Measurements from ENCODE around the gene TK2.
"Not testable (repeated sequence)": the region's sequence is repeated elsewhere in the genome, so short reads cannot be mapped to it uniquely, and the experiment has no call there.

The TK2 gene

DNA sequence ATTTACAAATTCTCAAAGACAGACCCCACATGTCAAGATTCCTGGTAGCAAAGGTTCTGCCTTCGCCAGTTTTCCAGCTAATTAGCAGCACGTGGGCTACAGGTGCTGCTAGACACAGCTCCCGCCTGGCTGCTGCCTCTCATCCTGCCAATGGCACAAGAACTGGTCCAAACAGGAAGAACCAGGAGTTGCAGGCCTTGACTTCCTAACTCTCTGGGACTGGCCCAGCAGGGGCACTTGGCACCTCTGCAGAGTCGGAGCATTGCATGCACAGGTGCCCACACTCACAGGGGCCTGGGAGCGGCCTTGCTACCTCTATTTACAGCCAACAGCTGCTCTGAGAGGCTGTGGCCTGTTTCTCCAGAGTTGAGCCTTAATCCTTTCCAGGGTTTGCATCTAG is 39.6 kb downstream of the TK2 start:
- Histone ChIP-seq H3K27ac (ENCODE audit: low read depth, low read length) (no peak overlapping the region), H3K4me1 (ENCODE audit: control insufficient read depth, insufficient read depth, low read length) (peaks cover 34% of the 10 kb centered on the region), H3K4me3 (ENCODE audit: low read depth, low read length) (no peak overlapping the region), H3K36me3 (ENCODE audit: control insufficient read depth, insufficient read depth, low read length) (no peaks in the 10 kb centered on the region), H3K9ac (ENCODE audit: low read length) (no peak overlapping the region), H3K9me3 (ENCODE audit: control insufficient read depth, insufficient read depth, low read depth, low read length) (peaks cover 4% of the 10 kb centered on the region; the same call in 1 of the 2 replicates), H3K27me3 (ENCODE audit: control insufficient read depth, insufficient read depth, low read length) (no peaks in the 10 kb centered on the region)

DNA sequence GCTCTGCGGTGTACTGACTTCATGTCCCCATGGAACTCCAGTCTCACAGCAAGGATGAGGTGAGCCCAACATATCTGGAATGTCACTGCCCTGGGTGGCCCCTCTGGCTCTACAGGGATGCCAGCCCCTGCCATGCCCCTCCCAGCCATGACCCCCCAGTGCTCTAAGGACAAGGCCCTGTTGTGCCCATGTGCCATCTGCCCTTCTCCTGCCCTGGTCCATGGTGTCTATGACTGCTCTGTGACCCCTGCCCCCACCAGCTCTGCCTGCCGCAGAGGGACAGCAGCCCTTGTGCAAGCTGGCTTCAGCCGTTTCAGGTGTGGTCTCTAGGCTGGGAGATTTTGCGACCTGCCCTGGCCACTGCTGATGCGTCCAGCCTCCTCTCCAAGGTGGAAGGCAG is 40.3 kb downstream of the TK2 start:
- no peak overlapping the region for H3K4me3 ChIP-seq (ENCODE audit: low read depth, low read length)
- peaks cover 4% of the 10 kb centered on the region; the same call in 1 of the 2 replicates for H3K9me3 ChIP-seq (ENCODE audit: control insufficient read depth, insufficient read depth, low read depth, low read length)
- H3K27me3 ChIP-seq (ENCODE audit: control insufficient read depth, insufficient read depth, low read length) = no peaks in the 10 kb centered on the region
- H3K27ac ChIP-seq (ENCODE audit: low read depth, low read length) = no peak overlapping the region
- H3K4me1 ChIP-seq (ENCODE audit: control insufficient read depth, insufficient read depth, low read length) = peaks cover 34% of the 10 kb centered on the region
- H3K9ac ChIP-seq (ENCODE audit: low read length) = no peak overlapping the region
- no peaks in the 10 kb centered on the region for H3K36me3 ChIP-seq (ENCODE audit: control insufficient read depth, insufficient read depth, low read length)

DNA sequence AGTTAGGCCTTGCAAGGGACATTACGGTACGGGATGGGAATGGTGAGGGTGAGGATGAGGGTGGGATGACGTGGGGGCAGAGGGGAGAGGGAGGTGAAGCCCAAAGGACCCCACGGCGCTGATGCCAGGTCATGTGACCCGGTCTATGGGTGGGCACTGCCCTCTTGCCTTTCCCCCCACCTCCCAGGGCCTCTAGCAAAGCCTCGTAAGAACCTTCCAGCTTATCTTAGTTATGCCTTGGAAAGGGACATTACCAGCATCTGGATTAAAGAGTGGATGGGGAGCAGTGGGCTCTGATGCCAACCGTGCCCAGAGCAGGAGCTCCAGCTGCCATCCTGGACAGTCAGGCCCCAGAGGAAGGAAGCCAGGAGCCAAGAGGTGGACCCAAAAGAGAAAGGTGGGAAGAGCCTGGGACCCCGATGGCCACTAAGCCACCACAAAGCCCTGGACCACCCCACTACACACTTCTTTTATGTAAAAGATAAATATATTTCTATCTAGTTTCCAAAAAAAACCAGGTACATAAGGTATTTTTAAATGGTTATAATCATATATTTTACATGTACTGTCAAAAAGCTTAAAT is 40.9 kb downstream of the TK2 start:
- H3K9ac ChIP-seq (ENCODE audit: low read length) = no peak overlapping the region
- H3K27me3 ChIP-seq (ENCODE audit: control insufficient read depth, insufficient read depth, low read length) = no peaks in the 10 kb centered on the region
- H3K27ac ChIP-seq (ENCODE audit: low read depth, low read length) = no peak overlapping the region
- no peaks in the 10 kb centered on the region for H3K36me3 ChIP-seq (ENCODE audit: control insufficient read depth, insufficient read depth, low read length)
- peaks cover 34% of the 10 kb centered on the region for H3K4me1 ChIP-seq (ENCODE audit: control insufficient read depth, insufficient read depth, low read length)
- H3K9me3 ChIP-seq (ENCODE audit: control insufficient read depth, insufficient read depth, low read depth, low read length) = peaks cover 4% of the 10 kb centered on the region; the same call in 1 of the 2 replicates
- H3K4me3 ChIP-seq (ENCODE audit: low read depth, low read length) = no peak overlapping the region

DNA sequence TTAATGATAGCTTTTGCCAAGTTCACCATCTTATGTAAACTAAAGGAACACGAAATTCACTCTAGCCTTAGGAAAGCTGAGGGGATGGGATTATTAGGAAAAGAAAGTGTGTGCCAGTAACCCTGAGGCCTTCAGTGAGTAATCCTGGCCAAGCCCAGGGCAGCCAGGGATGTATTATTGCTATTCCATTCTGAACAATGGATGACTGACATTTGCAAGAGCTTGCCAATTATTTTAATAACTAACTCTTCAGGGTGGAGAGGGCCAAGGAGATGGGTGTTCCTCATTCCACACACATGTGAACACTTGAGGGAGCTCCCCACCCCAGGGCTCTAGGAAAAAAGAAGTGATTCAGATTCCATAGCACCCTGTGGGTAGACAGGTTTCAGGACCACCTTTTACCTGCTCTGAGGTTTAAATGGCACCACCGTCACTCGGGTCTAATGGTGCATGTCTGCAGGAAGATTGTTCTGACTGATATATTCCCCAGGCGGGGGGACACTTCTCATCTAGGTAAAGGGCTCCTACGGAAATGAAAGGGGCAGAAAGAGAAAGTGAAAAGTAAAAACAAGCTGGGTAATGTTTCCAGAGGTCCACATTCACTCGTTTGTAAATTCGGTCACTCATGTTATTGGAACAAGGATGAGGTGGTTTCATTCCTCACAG is 41.5 kb downstream of the TK2 start:
- Histone ChIP-seq H3K9me3 (ENCODE audit: control insufficient read depth, insufficient read depth, low read depth, low read length) (no peaks in the 10 kb centered on the region; the same call in 1 of the 2 replicates), H3K27ac (ENCODE audit: low read depth, low read length) (no peak overlapping the region), H3K4me1 (ENCODE audit: control insufficient read depth, insufficient read depth, low read length) (peaks cover 34% of the 10 kb centered on the region), H3K4me3 (ENCODE audit: low read depth, low read length) (no peak overlapping the region), H3K36me3 (ENCODE audit: control insufficient read depth, insufficient read depth, low read length) (no peaks in the 10 kb centered on the region), H3K9ac (ENCODE audit: low read length) (no peak overlapping the region), H3K27me3 (ENCODE audit: control insufficient read depth, insufficient read depth, low read length) (no peaks in the 10 kb centered on the region)

DNA sequence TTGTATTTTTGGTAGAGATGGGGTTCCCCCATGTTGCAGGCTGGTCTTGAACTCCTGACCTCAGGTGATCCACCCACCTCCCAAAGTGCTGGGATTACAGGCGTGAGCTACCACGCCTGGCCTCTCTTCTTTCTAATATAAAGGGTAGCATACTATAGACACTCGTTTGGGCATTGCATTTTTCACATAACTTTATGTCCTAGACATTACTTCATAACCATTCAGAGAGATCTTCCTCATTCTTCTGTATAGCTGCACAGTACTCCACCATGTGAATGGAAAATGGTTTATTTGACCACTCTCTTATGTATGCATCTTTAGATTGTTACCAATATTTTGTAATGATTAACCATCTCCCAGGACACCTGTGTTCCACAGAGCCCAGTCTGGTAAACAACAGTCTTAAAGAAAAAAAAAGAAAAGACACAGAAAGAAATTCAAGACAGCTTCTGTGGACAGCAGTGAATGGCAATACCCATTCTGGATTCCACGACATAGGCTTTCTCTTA is 42.1 kb downstream of the TK2 start:
- Histone ChIP-seq H3K4me3 (ENCODE audit: low read depth, low read length) (no peak overlapping the region), H3K9ac (ENCODE audit: low read length) (no peak overlapping the region), H3K4me1 (ENCODE audit: control insufficient read depth, insufficient read depth, low read length) (peaks cover 29% of the 10 kb centered on the region), H3K36me3 (ENCODE audit: control insufficient read depth, insufficient read depth, low read length) (no peaks in the 10 kb centered on the region), H3K9me3 (ENCODE audit: control insufficient read depth, insufficient read depth, low read depth, low read length) (no peaks in the 10 kb centered on the region), H3K27ac (ENCODE audit: low read depth, low read length) (no peak overlapping the region), H3K27me3 (ENCODE audit: control insufficient read depth, insufficient read depth, low read length) (no peaks in the 10 kb centered on the region)

DNA sequence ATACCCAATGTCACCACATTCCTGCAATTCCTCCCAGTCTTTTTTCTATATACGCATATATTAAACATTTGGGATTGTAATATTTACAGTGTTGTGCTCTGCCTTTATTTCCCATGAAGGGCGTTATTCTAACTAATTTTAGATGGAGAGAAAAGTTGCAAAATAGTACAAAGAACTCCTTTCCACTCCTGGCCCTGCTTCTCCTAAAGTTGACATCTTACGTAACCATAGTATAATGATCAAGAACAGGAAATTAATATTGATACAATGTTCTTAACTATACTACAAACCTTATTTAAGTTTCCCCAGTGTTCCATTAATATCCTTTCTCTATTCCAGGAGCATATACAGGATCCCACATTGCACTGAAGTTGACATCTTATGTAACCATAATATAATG is 46.3 kb downstream of the TK2 start:
- H3K4me1 ChIP-seq (ENCODE audit: control insufficient read depth, insufficient read depth, low read length) = no peaks in the 10 kb centered on the region
- H3K4me3 ChIP-seq (ENCODE audit: low read depth, low read length) = no peak overlapping the region
- no peak overlapping the region for H3K9ac ChIP-seq (ENCODE audit: low read length)
- no peaks in the 10 kb centered on the region for H3K9me3 ChIP-seq (ENCODE audit: control insufficient read depth, insufficient read depth, low read depth, low read length)
- H3K27me3 ChIP-seq (ENCODE audit: control insufficient read depth, insufficient read depth, low read length) = no peaks in the 10 kb centered on the region
- H3K27ac ChIP-seq (ENCODE audit: low read depth, low read length) = no peak overlapping the region
- H3K36me3 ChIP-seq (ENCODE audit: control insufficient read depth, insufficient read depth, low read length) = no peaks in the 10 kb centered on the region

DNA sequence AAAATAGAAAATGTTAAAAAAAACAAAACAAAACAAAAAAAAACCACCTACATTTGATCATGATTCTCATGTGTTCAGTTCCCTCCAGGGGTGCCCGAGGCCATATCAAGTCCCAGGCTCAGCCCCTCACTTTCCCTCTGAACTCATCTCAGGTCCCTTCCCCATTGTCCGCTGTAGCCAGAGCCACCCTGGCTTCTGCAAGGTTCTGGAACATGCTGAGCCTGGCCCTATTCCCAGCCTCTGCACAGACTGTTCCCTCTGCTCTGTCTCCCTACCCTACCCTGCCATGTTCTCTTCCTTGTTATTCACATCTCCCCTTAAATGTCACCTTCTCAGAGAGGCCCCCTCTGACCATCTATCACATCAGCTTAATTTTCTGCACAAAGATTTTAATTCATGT is 46.9 kb downstream of the TK2 start:
- Histone ChIP-seq H3K9ac (ENCODE audit: low read length) (no peak overlapping the region), H3K36me3 (ENCODE audit: control insufficient read depth, insufficient read depth, low read length) (no peaks in the 10 kb centered on the region), H3K4me3 (ENCODE audit: low read depth, low read length) (no peak overlapping the region), H3K27me3 (ENCODE audit: control insufficient read depth, insufficient read depth, low read length) (no peaks in the 10 kb centered on the region), H3K27ac (ENCODE audit: low read depth, low read length) (no peak overlapping the region), H3K9me3 (ENCODE audit: control insufficient read depth, insufficient read depth, low read depth, low read length) (no peaks in the 10 kb centered on the region), H3K4me1 (ENCODE audit: control insufficient read depth, insufficient read depth, low read length) (no peaks in the 10 kb centered on the region)

DNA sequence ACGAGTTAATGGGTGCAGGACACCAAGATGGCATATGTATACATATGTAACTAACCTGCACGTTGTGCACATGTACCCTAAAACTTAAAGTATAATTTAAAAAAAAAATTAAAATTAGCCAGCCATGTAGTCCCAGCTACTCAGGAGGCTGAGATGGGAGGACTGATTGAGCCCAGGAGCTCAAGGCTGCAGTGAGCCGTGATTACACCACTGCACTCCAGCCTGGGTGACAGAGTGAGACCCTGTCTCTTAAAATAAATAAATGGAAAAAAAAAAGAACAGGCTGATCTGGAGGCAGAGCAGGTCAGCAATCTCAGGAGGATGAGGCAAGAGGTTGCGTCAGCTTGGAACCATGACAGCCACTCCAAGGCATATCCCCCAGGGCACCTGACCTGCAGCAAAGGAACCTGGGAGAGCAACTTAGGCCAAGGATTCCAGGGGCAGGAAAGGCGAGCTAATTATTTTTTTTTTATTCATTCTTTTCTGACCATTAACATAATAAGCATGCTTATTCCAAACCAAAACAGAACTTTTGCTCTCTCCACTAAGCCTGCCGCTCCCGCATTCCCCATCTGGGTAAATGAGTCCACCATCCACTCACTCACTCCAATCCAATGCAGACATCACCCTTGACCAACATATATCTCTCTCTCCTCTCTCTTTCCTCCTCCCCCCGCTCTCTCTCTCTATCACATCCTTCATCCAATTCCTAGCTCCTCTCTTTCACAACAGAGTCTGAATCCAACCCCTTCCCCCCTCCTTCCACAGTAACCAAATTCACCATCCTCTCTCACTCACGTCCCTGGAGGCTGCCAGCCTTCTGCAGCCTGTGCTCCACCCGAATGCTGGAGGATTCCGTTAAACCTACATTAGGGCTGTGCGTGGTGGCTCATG is 47.7 kb downstream of the TK2 start:
- H3K36me3 ChIP-seq (ENCODE audit: control insufficient read depth, insufficient read depth, low read length) = no peaks in the 10 kb centered on the region
- H3K27ac ChIP-seq (ENCODE audit: low read depth, low read length) = no peak overlapping the region
- no peaks in the 10 kb centered on the region for H3K9me3 ChIP-seq (ENCODE audit: control insufficient read depth, insufficient read depth, low read depth, low read length)
- H3K4me3 ChIP-seq (ENCODE audit: low read depth, low read length) = no peak overlapping the region
- no peaks in the 10 kb centered on the region for H3K27me3 ChIP-seq (ENCODE audit: control insufficient read depth, insufficient read depth, low read length)
- no peaks in the 10 kb centered on the region for H3K4me1 ChIP-seq (ENCODE audit: control insufficient read depth, insufficient read depth, low read length)
- H3K9ac ChIP-seq (ENCODE audit: low read length) = no peak overlapping the region

DNA sequence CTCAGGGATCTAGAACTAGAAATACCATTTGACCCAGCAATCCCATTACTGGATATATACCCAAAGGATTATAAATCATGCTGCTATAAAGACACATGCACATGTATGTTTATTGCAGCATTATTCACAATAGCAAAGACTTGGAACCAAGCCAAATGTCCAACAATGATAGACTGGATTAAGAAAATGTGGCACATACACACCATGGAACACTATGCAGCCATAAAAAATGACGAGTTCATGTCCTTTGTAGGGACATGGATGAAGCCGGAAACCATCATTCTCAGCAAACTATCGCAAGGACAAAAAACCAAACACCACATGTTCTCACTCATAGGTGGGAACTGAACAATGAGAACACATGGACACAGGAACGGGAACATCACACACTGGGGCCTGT is 48.4 kb downstream of the TK2 start:
- H3K4me3 ChIP-seq (ENCODE audit: low read depth, low read length); H3K9ac ChIP-seq (ENCODE audit: low read length); H3K36me3 ChIP-seq (ENCODE audit: control insufficient read depth, insufficient read depth, low read length); H3K27me3 ChIP-seq (ENCODE audit: control insufficient read depth, insufficient read depth, low read length); H3K9me3 ChIP-seq (ENCODE audit: control insufficient read depth, insufficient read depth, low read depth, low read length); H3K4me1 ChIP-seq (ENCODE audit: control insufficient read depth, insufficient read depth, low read length); H3K27ac ChIP-seq (ENCODE audit: low read depth, low read length): not testable (repeated sequence)

DNA sequence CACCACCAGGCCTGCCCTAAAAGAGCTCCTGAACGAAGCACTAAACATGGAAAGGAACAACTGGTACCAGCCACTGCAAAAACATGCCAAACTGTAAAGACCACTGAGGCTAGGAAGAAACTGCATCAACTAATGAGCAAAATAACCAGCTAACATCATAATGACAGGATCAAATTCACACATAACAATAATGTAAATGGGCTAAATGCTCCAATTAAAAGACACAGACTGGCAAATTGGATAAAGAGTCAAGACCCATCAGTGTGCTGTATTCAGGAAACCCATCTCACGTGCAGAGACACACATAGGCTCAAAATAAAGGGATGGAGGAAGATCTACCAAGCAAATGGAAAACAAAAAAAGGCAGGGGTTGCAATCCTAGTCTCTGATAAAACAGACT is 52.0 kb downstream of the TK2 start:
- not testable (repeated sequence) for H3K27me3 ChIP-seq (ENCODE audit: control insufficient read depth, insufficient read depth, low read length); H3K27ac ChIP-seq (ENCODE audit: low read depth, low read length); H3K36me3 ChIP-seq (ENCODE audit: control insufficient read depth, insufficient read depth, low read length); H3K9me3 ChIP-seq (ENCODE audit: control insufficient read depth, insufficient read depth, low read depth, low read length); H3K4me3 ChIP-seq (ENCODE audit: low read depth, low read length); H3K9ac ChIP-seq (ENCODE audit: low read length); H3K4me1 ChIP-seq (ENCODE audit: control insufficient read depth, insufficient read depth, low read length)

DNA sequence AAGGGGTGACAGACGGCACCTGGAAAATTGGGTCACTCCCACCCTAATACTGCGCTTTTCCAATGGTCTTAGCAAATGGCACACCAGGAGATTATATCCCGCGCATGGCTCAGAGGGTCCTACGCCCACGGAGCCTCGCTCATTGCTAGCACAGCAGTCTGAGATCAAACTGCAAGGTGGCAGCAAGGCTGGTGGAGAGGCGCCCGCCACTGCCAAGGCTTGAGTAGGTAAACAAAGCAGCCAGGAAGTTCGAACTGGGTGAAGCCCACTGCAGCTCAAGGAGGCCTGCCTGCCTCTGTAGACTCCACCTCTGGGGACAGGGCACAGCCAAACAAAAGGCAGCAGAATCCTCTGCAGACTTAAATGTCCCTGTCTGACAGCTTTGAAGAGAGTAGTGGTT is 53.7 kb downstream of the TK2 start:
- not testable (repeated sequence) for H3K27ac ChIP-seq (ENCODE audit: low read depth, low read length); H3K4me1 ChIP-seq (ENCODE audit: control insufficient read depth, insufficient read depth, low read length); H3K9ac ChIP-seq (ENCODE audit: low read length); H3K9me3 ChIP-seq (ENCODE audit: control insufficient read depth, insufficient read depth, low read depth, low read length); H3K36me3 ChIP-seq (ENCODE audit: control insufficient read depth, insufficient read depth, low read length); H3K4me3 ChIP-seq (ENCODE audit: low read depth, low read length); H3K27me3 ChIP-seq (ENCODE audit: control insufficient read depth, insufficient read depth, low read length)

Measured in HUES6 (cell line).